HCT116 (cell line): ENCODE results near the gene ATP5F1D.

Experiments used
- CEBPB ChIP-seq: IDR thresholded peaks from 2 replicates; pipeline ENCODE4 v1.6.1; 2012; ENCODE audit warnings: low read depth
- CTCF ChIP-seq, 3 experiments: fragments of 200-600 bp in 1 of 3; sonication (generic) in 1 of 3; IDR thresholded peaks in 2 of 3; conservative IDR thresholded peaks in 1 of 3; 2 replicates each; pipeline ENCODE4 v1.5.1; 2012 to 2017; ENCODE audit warnings: low read depth in 2 of 3, low read length in 2 of 3, antibody characterized with exemption in 1 of 3, borderline replicate concordance in 1 of 3, control low read depth in 1 of 3, mild to moderate bottlenecking in 1 of 3, mixed read lengths in 1 of 3, mixed run types in 1 of 3, moderate library complexity in 1 of 3; ENCODE audit not compliant: insufficient read depth in 1 of 3
- EGR1 ChIP-seq: IDR thresholded peaks from 2 replicates; pipeline ENCODE4 v1.6.1; 2012; ENCODE audit warnings: low read depth
- EZH2 ChIP-seq: fragments of 200-600 bp; sonication (generic); IDR thresholded peaks from 2 replicates; pipeline ENCODE4 v1.6.1; 2017; ENCODE audit warnings: antibody characterized with exemption, mixed run types
- POLR2A ChIP-seq: IDR thresholded peaks from 2 replicates; pipeline ENCODE4 v1.7.0; 2011; ENCODE audit warnings: borderline replicate concordance; ENCODE audit not compliant: insufficient read depth, insufficient read length; ENCODE audit errors: extremely low read depth
- POLR2AphosphoS5 ChIP-seq: IDR thresholded peaks from 2 replicates; pipeline ENCODE4 v1.6.1; 2011; ENCODE audit warnings: mild to moderate bottlenecking, low read depth, low read length, moderate library complexity
- RAD21 ChIP-seq: IDR thresholded peaks from 2 replicates; pipeline ENCODE4 v1.6.1; 2012; ENCODE audit warnings: low read depth, mild to moderate bottlenecking
- ZBTB33 ChIP-seq: IDR thresholded peaks from 2 replicates; pipeline ENCODE4 v1.6.1; 2011; ENCODE audit warnings: mild to moderate bottlenecking, low read length, moderate library complexity; ENCODE audit not compliant: insufficient replicate concordance; ENCODE audit errors: extremely low read depth
- TF ChIP-seq, protein P1 (sequence below): IDR thresholded peaks from 2 replicates; pipeline ENCODE4 v1.6.1; 2012; ENCODE audit warnings: low read depth

GRCh38 chr19:1220477-1220930, 21.0 kb upstream of the ATP5F1D start:
- TF ChIP-seq POLR2A (no peak), CTCF (IDR thresholded peaks at IDR 0.05 in 2 of 3, conservative IDR thresholded peaks at IDR 0.05 in 1 of 3; ENCODE audit: borderline replicate concordance in 1 of 3, insufficient read depth in 1 of 3, low read depth in 2 of 3, low read length in 2 of 3) (no peak), EGR1 (no peak), ZBTB33 (no peak), EZH2 (no peak), CEBPB (no peak), RAD21 (no peak), POLR2AphosphoS5 (no peak)
- TF ChIP-seq, protein P1, sequence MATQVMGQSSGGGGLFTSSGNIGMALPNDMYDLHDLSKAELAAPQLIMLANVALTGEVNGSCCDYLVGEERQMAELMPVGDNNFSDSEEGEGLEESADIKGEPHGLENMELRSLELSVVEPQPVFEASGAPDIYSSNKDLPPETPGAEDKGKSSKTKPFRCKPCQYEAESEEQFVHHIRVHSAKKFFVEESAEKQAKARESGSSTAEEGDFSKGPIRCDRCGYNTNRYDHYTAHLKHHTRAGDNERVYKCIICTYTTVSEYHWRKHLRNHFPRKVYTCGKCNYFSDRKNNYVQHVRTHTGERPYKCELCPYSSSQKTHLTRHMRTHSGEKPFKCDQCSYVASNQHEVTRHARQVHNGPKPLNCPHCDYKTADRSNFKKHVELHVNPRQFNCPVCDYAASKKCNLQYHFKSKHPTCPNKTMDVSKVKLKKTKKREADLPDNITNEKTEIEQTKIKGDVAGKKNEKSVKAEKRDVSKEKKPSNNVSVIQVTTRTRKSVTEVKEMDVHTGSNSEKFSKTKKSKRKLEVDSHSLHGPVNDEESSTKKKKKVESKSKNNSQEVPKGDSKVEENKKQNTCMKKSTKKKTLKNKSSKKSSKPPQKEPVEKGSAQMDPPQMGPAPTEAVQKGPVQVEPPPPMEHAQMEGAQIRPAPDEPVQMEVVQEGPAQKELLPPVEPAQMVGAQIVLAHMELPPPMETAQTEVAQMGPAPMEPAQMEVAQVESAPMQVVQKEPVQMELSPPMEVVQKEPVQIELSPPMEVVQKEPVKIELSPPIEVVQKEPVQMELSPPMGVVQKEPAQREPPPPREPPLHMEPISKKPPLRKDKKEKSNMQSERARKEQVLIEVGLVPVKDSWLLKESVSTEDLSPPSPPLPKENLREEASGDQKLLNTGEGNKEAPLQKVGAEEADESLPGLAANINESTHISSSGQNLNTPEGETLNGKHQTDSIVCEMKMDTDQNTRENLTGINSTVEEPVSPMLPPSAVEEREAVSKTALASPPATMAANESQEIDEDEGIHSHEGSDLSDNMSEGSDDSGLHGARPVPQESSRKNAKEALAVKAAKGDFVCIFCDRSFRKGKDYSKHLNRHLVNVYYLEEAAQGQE, result no peak
